Fibroblast of skin of left quadriceps (primary cell): ENCODE data around the gene SRPK3.
A peak's percentile ranks its signal among the peaks of the same experiment; 100 is the strongest.
"Not testable (repeated sequence)": the region's sequence is repeated elsewhere in the genome, so short reads cannot be mapped to it uniquely, and the experiment has no call there.

Source experiments
- DNase-seq, 2 experiments: peaks; one replicate each; pipeline ENCODE4 v3.0.0-alpha.2; 2013; ENCODE audit warnings: low read depth in 2 of 2

The SRPK3 gene

DNA sequence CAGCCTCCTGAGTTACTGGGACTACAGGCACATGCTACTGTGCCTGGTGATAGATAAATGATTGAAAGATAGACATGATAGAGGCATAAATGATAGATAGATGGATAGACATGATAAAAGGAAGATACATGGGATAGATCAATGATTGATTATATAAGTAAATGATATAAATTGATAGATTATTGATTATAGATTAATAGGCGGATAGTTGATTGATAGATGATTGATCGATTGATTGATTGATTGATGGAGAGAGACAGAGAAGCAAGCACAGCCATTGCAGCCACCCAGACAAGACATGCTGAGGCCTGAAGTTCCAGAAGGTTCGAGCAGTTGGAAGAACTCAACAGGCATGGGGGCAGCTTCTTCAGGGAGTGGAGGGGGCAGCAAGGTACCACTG lies 34.5 kb upstream of the SRPK3 start:
- no peak for DNase-seq

DNA sequence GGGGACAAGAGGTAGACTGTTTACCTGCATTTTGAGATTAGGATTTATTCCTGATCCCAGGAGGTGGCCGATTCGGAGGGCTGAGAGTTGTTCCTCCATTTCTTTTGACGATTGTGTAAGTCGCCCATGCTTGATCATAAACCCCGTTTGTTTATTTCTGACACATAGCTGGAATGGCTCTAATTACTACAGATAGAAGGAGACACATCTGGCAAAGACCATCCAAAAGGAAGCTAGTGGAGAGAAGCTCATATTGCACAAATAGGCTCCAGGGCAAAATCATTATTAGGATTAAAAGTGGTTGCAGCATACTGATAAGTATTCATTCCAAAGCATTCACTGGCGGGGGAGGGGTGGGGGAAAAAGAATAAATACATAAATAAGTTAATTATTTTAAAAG lies 33.9 kb upstream of the SRPK3 start:
- DNase-seq = not testable (repeated sequence)

DNA sequence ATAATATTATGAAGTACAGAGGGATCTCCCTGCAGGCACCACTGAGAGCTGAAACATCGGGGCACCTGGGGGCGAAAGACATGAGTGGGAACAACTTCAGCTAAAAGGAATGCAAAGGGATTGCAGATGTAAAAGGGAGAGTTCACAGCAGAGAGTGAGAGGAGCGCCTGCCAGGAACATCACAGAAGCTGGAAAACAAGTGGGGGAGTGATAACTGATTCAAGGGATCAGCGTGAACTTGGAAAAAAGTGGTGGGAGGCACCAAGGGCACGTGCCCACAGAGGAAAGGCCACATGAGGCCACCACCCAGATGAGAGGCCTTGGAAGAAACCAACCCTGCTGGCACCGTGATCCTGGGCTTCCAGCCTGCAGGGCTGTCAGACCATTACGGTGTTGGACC lies 31.8 kb upstream of the SRPK3 start:
- DNase-seq = not testable (repeated sequence)

DNA sequence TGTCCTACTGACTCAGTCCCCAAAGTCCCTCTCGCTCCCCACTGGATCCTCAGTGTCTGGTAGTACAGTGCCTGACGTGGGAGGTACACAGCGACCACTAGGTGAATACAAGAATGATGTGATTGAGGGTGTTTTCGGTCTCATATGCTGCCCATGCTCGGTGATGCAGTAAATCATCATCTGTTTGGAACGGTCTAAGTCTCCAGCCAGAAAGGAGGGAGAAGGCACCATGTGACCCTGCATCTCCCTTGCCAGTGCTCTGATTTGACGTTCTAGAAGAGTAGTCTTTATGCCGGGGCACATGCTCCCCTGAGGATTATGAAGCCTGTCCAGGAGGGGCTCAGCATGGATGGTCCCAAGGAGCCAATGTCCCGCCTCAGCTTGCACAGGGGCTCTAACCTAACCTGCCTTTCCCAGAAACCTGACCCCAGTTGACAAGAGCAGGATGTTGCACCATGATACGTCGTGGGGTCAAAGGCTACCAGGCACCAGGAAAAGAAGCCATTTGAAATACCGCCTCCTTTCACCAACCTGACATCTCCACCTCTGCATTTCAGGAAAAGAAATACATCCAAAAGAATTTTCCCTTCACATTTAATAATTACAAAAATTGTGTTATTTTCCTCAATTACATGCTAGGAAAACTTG lies 30.6 kb upstream of the SRPK3 start:
- DNase-seq = no peak

DNA sequence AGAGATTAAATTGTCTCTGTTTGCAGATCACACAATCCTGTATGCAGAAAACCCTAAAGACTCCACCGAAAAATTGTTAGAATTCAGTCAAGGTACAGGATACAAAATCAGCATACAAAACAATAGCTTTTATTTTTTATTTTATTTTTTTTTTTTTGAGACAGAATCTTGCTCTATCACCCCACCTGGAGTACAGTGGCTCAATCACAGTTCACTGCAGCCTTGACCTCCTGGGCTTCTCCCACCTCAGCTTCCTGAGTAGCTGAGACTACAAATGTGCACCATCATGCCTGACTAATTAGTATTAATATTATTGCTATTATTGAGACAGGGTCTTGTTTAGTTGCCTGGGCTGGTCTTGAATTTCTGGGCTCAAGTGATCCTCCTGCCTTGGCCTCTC lies 25.7 kb upstream of the SRPK3 start:
- DNase-seq = no peak

DNA sequence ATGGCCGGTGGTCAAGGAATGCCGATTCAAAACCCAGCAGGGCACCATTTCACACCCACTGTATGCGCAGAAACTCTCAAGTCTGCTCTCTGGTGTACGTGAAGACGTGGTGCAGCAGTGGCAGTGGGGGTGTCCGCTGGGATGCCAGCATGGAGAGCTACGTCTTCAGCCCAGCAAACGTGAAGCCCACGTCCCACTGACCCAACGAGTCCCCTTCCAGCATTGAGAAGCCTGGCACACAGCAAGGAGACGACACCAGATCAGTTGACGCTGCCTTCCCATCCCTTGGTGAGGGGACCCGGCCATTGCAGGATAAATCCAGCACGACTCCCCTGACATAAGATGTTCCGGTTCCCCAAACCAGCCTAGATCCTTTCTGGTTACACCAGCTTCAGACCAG lies 19.0 kb upstream of the SRPK3 start:
- DNase-seq = no peak

DNA sequence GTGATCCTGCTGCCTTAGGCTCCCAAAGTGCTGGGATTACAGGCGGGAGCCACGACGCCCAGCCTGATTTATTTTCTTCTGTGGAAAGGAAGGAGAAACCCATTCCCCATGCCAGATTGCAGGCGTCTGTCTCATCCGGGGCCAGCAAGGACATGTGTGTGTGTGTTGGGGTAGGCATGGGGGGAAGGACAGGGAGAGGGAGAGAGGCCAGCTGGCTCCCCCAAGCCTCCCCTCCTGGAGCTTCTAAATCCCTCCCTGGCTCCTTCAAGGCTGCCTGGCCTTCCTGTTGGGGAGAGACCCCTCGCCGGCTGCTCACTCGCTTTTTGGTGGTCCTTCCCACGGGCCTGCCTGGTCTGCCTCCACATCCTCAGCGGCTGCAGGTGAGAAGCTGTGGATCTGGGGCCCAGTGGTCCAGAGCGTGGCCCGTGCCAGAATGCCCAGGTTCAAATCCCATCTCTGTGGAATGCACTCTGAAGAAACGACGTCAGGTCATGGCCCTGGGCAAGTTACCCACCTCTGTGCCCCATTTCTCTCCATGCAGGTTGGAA lies 18.1 kb upstream of the SRPK3 start:
- no peak for DNase-seq

DNA sequence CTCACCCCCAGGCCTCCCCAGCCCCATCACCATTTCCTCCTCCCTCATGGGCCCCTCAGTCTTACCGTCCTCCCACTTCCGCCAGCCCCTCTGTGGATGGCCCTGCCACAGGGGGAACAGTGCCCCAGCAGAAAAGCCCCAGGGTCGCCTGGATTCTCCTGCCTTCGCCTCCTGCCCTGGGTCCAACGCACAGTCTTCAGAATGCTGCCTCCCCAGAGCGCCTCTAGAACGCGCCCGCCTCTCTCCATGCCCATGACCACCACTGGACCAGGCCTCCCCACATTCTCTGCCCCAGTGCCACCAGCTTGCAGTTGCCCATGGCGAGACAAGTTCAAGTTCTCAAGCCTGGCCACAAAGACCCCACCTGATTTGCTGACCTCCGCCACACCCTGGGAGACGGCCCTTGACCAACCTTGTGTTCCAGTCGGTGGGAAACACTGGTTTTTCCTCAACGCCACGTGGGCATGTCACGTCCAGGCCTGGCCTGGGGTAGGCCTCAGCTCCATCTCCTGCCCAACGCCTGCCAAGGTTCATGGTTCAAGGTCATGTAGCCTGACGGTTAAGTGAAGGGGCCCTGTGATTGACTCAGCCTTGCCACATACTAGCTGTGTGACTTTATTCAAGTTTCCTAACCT lies 17.4 kb upstream of the SRPK3 start:
- DNase-seq = no peak

DNA sequence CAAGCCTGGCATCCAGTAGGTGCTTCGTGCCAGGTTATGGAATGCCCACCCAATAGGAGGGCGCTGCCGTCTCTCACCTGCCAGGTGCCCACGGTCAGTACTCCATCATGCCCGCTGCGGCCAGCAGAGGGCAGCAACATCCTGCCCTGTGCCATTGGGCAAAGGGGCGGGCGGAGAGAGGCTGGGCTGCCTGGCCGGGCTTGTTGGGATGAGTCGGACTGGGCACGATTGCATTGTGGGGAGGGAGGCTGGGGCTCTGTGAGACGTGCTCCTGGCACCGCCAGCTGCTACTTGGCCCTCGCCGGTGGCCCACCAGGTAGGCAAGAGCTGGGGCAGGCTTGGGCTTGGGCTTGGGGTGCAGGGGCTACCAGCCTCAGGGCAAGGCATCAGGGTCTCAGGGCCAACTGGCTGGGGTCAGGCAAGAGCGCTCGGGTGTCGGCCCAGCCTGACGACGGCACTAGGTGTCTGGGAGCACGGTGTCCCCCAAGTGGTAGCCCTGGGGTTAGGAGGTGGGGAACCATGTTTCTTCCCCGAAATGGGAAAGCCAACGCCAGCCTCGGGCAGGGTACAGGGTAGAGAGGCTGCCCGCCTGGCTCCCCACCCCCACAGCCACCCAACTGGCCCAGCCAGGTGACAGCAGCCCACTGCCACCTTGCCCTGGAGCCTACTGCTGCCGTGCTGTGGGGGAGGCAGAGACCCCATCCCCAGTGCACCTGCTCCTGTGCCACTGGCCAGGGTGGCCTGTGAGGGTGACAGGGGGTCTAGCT lies 16.7 kb upstream of the SRPK3 start, which contains the start of gene PLXNB3:
Gene PLXNB3 (plus strand): TSS at position 261 of the 767 bp plus-strand sequence. CDS start 1,287 bp downstream, outside the sequence.
- DNase-seq = peak; percentile 18 to 28

DNA sequence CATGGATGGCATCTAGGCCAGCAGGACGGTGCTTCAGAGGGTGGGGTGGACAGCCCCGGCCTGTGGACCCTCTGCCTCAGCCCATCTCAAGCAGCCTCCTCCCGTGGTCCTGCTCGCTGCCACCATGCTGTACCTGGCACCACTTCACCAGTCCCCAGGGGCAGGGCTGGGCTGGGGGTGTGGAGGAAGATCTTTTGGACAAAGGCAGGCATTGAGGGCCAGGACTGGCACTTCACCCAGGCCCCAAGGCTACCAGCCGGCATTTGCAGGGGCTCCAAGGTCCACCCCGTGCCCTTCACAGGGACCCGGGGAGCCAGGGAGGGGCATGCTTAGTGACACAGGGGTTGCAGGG lies 16.1 kb upstream of the SRPK3 start:
- DNase-seq = no peak

DNA sequence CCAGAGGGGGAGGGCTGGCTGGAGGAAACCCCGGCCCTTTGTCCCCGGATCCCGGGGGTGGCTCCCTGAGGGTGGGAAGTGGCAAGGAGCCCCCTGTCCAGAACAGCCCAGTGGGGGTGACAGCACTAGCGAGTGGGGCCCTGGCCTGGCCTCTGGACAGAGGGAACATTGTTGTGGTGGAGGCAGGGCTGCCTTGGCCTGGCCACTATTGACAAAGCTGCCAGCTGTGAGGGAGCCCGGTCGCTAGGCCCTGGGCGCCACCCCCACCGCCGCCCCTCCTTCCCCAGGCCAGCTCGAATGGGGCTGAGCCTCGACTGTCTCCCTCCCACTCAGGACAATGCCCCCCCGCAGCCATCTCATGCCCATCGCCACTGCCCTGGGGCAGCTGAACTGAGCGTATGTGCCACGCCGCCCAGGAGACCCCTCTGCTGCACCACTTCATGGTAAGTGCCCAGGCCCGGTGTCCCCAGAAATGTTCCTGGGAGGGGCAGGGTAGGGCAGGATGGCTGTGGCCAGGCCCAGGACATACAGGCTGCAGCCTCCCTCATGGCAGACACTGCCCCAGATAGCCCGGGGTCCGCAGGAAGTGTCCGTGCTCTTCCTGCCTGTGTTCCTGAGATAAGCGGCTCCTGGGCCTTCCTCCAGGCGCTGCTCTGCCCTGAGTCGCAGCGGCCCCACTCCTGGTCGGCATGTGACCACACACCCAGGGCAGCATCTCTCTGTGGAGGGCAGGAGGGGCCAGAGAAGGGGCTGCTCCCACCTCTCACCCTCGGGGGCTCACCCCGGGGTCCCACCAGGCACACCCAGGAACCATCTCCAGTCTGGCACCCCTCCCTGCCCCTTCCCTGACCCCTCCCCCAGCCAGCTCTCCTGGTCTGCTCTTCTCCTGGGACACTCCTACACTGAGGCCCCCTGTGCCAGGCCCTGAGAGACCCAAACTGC lies 15.4 kb upstream of the SRPK3 start:
- DNase-seq = no peak

DNA sequence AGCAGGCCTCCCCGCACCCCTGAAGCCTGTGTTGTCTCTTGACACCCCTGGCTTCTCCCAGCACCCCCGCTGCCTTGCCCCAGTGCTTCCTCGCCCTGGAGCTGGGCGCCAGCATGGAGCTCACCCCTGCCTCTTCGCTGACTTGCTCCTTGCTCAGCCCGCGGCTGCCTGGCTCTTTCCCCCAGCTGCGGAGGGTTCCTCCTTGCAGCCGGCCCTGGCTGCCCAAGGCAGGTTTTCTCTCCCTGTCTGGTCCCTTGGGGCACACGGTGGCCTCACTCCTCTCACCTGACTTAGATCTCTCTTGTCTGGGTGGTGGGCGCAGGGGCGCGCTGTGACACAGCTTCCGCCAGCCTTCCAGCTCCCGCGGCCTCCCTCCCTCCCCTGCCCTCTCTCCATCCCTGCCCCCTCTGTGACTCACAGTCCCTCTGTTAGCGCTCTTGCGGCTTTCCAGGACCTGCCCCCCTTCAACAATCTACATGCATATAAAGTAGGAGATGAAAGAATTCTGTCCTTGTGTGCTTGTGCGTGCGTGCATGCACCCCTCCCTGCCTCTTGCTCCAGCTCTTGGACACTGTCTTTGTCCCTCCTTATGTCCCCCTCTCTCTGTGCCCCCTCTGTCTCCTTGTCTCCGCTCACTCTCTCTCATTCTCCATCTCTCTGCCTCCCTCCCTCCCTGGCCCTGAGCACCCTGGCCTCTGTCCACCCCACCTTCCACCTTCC lies 14.6 kb upstream of the SRPK3 start:
- DNase-seq = peak; percentile 39 to 47

DNA sequence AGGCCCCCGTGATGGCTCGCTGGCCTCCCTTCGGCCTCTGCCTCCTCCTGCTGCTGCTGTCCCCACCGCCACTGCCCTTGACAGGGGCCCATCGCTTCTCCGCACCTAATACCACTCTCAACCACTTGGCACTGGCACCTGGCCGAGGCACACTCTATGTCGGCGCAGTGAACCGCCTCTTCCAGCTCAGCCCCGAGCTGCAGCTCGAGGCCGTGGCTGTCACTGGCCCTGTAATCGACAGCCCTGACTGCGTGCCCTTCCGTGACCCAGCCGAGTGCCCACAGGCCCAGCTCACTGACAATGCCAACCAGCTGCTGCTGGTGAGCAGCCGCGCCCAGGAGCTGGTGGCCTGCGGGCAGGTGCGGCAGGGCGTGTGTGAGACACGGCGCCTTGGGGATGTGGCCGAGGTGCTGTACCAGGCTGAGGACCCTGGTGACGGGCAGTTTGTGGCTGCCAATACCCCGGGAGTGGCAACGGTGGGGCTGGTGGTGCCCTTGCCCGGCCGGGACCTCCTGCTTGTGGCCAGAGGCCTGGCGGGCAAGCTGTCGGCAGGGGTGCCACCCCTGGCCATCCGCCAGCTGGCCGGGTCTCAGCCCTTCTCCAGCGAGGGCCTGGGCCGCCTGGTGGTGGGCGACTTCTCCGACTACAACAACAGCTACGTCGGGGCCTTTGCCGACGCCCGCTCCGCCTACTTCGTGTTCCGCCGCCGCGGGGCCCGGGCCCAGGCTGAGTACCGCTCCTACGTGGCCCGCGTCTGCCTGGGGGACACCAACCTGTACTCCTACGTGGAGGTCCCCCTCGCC lies 13.8 kb upstream of the SRPK3 start:
- no peak for DNase-seq

DNA sequence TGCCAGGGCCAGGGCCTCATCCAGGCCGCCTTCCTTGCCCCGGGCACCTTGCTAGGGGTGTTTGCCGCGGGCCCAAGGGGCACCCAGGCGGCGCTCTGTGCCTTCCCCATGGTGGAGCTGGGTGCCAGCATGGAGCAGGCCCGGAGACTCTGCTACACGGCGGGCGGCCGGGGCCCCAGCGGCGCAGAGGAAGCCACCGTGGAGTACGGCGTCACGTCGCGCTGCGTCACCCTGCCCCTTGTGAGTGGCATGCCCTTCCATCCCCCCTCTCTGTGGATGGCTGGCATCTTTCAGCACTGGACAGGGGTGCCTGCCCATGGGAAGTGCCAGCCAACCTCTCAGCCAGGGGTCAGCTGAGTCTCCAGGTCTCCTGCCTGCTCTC lies 13.2 kb upstream of the SRPK3 start:
- no peak for DNase-seq

DNA sequence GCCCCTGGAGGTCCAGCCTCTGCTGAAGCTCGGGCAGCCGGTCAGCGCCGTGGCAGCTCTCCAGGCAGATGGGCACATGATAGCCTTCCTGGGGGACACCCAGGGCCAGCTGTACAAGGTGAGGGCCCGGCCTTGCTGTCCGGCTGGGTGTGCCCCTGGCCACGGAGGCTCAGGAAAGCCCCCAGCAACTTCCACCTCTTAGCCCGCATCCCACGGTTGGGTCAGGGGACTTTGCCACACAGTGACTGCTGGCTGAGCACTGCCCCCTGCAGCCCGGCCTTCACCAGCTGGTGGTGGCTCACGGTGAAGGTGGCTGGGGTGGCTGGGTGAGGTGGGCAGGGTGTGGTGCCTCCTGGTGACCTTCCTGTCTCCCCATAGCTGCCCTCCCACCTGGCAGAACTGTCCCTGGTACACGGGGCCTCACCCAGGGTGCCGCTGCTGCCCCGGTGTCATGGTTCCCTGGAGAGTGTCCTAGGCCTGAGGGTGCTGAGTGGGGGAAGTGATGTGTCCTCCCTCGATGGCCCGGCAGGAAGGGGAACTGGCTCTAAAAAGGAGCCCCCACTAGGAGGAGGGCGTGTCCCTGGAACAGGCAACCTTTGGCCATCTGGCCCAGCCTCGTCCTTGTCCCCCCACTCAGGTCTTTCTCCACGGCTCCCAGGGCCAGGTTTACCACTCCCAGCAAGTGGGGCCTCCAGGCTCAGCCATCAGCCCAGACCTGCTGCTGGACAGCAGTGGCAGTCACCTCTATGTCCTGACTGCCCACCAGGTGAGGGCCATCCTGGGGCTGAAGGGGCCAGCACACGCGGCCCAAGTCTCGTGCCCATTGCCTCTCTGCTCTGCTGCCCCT lies 12.3 kb upstream of the SRPK3 start:
- DNase-seq = no peak

DNA sequence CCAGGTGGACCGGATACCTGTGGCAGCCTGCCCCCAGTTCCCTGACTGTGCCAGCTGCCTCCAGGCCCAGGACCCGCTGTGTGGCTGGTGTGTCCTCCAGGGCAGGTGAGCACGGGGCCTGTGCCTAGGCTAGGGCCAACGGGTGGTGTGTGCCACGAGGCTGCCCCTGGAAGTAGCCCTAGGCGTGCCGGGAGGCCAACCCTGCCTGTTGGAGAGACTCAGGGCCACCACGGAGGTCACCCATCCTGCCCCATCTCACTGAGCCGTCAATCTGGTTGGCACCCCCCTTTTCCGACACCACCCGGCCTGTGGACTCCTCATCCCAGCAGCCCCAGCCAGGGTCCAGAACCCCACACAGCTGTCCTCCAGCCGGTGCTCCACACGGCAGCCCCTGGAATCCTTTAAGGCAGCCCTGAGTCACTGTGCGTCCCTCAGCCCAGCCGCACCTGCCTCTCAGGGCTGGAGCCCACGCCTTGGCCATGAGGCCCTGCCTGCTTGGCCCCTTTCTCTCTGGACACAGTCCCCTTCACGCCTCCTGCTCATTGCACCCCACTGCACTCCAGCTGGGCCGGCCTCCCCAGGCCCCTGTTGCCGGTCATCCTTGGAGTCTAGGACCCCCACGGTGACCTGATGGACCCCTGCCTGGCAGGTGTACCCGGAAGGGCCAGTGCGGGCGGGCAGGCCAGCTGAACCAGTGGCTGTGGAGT lies 11.5 kb upstream of the SRPK3 start:
- DNase-seq = no peak

DNA sequence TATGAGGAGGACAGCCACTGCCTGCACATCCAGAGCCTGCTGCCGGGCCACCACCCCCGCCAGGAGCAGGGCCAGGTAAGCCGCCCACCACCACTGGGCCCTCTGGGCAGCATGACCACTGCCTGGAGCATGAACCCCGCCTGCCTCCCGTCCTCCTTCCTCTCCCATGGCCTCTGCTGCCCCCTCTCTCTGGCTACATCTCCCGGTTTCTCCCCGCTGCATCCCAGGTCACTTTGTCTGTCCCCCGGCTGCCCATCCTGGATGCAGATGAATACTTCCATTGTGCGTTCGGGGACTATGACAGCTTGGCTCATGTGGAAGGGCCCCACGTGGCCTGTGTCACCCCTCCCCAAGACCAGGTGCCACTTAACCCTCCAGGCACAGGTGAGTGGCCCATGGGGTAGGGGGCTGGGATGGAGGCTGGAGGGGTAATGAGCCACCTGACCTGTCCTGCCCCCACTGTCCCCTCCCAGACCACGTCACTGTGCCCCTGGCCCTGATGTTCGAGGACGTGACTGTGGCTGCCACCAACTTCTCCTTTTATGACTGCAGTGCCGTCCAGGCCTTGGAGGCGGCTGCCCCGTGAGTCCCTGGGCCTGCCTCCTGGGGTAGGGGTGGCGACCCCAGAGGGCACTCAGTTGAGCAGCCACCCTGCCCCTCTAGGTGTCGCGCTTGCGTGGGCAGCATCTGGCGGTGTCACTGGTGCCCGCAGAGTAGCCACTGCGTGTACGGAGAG lies 10.8 kb upstream of the SRPK3 start:
- no peak for DNase-seq
